A549 treated with CORT108297 at 1 μM for 4 hours (cell line): Measurements from ENCODE around the gene GSTM5. TPM values are rescaled to one million over a fixed set of nuclear protein-coding genes. Genes with fewer than 3 reads are reported as not detected.

Experiments used
- total RNA-seq: library from RNA; stranded (reverse); fragments of 200-300 nt; extraction: Qiagen RNA extraction; gene quantifications from 5 replicates; pipeline ENCODE4 v1.2.3, GENCODE V29; 2022

GSTM5 gene
- total RNA-seq = not detected in 5 replicates

DNA sequence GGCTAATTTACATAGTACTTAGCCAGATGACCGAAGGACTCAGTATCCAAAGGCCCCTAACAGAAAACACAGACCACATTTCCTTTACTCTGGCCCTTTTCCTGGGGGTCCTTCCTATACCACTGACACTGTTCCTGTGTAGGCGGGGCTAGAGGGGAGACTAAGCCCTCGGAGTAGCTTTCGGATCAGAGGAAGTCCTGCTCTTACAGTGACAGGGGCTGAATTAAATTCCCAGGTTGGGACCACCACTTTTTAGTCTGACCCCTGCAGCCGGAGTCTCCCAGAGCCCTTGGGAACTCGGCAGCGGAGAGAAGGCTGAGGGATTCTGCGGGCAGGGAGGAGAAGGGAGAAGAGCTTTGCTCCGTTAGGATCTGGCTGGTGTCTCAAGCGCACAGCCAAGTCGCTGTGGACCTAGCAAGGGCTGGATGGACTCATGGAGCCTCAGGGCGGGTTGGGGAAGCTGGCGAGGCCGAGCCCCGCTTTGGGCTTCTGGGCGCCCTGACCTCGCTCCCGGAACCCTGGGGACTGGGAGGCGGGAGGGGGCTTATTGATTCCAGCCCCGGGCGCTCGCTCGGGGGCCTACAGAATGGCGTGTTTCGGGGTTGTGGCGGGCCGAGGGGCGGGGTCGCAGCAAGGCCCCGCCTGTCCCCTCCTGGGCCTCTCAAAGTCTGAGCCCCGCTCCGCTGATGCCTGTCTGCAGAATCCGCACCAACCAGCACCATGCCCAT lies at the start of gene GSTM5:
Gene GSTM5 (plus strand): TSS at position 659 of the 728 bp plus-strand sequence. CDS start 62 bp downstream, at position 721.

DNA sequence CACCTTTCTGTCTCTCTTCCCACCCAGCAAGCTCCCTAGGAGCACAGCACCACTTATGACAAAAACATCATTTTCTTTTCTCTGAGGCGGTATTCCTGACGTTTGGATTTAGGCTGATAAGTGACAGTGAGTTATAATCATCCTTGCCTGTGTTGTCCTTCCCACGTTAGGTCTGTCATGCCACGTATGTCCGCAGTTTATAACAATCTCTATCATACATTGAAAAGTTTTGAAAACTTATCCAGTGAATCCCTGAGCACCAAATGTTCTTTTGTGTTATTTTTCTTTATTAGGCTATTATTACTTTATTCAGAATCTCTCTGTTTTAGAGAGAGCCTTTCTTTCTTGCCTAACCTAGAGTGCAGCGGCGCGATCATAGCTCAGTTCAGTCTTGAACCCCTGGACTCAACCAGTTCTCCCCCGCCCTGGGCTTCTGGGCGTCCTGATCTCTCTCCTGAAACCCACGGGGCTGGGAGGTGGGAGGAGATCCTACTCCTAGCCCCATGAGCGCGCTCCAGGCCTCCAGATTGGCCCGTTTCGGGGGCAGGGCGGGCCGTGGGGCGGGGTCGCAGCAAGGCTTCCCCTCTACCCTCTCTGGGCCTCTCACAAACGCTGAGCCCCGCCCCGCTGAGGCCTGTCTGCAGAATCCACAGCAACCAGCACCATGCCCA lies 44.5 kb upstream of the GSTM5 start, which contains the start of gene GSTM2:
Gene GSTM2 (plus strand): TSS at position 606 of the 671 bp plus-strand sequence. CDS start 59 bp downstream, at position 665.

DNA sequence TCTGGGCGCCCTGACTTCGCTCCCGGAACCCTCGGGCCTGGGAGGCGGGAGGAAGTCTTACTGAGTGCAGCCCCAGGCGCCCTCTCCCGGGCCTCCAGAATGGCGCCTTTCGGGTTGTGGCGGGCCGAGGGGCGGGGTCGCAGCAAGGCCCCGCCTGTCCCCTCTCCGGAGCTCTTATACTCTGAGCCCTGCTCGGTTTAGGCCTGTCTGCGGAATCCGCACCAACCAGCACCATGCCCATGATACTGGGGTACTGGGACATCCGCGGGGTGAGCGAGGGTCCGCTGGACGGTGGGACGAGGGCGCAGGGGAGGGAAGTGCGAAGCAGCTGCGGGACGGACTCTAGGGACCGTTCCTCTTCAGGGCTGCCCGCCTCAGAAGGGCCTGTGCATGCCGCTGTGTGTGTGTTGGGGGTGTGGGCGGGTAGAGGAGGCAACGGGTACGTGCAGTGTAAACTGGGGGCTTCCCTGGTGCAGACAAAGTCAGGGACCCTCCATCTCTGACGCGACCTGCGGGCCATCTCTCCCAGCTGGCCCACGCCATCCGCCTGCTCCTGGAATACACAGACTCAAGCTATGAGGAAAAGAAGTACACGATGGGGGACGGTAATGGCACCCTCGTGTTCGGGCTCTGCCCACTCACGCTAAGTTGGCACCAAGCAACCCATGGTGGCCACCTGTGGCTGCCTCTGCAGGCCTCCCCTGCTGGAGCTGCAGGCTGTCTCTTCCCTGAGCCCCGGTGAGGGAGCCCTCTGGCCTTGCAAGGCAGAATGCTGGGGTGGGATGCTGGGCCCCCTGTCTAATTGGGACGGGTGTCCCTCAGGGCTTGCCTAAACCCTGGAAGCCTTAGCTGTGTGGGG lies 24.2 kb upstream of the GSTM5 start, which contains the start of gene GSTM1:
Gene GSTM1 (plus strand): TSS at position 177 of the 859 bp plus-strand sequence. CDS start 57 bp downstream, at position 234.

DNA sequence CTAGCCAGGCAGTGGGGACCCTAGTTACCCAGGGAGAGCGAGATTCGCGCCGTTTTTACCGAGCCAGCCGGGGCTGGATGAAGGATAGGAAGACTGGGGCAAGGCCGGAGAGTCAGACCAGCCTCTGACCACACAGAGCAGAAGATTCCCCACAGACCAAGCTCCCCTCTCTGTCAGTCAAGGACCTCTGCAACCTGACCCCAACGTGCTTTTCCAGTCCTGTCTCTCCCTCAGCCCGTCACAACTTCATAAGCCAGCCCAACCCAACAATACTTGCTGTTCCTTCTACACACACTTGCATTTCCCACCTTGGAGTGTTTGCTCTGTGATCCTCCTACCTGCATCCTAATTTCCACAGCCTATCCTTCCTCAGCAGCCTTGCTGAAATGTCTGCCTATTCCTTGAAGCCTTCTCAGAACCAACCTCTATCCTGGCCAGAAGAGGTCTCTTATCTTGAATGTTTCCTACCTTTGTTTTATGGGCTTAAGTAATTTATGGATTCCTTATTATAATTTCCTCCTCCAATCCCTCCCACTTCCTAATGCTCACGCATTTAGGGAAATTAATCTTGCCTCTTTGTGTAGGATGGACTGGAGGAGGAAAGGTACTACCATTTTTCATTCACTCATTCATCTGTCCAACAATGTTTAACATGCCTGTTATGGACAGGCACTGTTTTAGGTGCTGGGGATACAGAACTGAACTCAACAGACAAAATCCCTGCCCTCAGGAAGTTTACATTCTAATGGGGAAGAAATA lies 28.7 kb downstream of the GSTM5 start, which contains the start of gene GSTM3:
Gene GSTM3 (minus strand): TSS at position 424 of the 759 bp plus-strand sequence. CDS start 751 bp downstream, outside the sequence.

DNA sequence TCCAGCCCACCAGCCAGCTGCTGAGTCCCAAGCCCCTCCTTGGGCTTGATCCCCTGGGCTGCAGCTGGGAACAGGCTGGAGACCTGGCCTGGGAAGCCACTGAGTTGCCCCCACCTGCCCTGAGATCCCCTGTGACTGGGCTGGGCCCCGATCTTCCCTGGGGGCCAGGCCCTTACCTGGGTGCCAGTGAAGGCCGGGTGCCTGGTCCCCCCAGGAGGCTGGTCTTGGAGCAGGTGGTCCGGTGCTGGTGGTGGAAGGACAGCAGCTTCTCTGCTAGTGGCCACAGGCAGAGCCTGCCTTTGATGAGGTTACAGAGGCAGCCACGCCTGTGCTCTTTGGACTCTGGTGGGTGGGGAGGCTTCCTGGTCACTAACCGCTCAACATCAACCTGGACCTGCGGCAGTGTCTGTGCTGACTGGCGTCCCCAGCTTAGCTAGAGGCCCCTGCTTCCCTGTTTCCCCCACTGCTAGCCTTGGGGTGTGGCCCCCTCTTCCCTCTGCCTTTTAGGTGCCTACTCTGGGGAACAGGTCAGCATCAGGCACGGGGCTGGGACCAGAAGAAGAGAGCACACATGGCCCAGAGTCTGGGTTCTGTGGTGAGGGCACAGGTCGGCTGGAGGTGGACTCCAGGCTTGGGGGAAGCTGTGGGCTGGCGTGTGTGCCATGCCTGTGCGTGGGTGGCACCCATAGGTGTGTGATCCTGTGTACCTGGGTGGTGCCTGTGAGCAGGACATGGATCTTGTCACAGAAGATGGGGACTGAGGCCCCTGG lies 51.8 kb downstream of the GSTM5 start, which contains the start of gene EPS8L3:
Gene EPS8L3 (minus strand): TSS at position 278 of the 770 bp plus-strand sequence. CDS start 2,174 bp downstream, outside the sequence.

Other genes with a start within 250 kb of the GSTM5 start
- gene SYPL2, start 245.7 kb upstream of the GSTM5 start, total RNA-seq = 0.09 to 0.23 TPM (median 0.14 TPM) in 5 replicates
- 1.8 to 3.4 TPM (median 2.3 TPM) in 5 replicates for gene ATXN7L2, start 228.3 kb upstream of the GSTM5 start, total RNA-seq
- 3.8 to 5.8 TPM (median 4.6 TPM) in 5 replicates for gene CYB561D1, start 218.2 kb upstream of the GSTM5 start, total RNA-seq
- gene AMIGO1, start 202.5 kb upstream of the GSTM5 start, total RNA-seq = 0.84 to 1.3 TPM (median 1.2 TPM) in 5 replicates
- not detected in 5 replicates for gene GPR61, start 172.4 kb upstream of the GSTM5 start, total RNA-seq
- 4.5 to 5.8 TPM (median 5.0 TPM) in 5 replicates for gene GNAI3, start 163.6 kb upstream of the GSTM5 start, total RNA-seq
- 0.09 TPM in 1 of 5 replicates, not detected in the others for gene GNAT2, start 92.6 kb upstream of the GSTM5 start, total RNA-seq
- gene AMPD2, start 92.4 kb upstream of the GSTM5 start, total RNA-seq = 23.5 to 31.8 TPM (median 26.6 TPM) in 5 replicates
- 8.7 to 10.2 TPM (median 9.7 TPM) in 5 replicates for gene GSTM4, start 56.2 kb upstream of the GSTM5 start, total RNA-seq
- gene GSTM2, start 44.2 kb upstream of the GSTM5 start, total RNA-seq = 3.6 to 4.3 TPM (median 3.7 TPM) in 5 replicates
- gene GSTM1, start 24.4 kb upstream of the GSTM5 start, total RNA-seq = not detected in 5 replicates
- 20.8 to 28.3 TPM (median 24.3 TPM) in 5 replicates for gene GSTM3, start 28.8 kb downstream of the GSTM5 start, total RNA-seq
- gene EPS8L3, start 51.7 kb downstream of the GSTM5 start, total RNA-seq = 0.82 to 1.5 TPM (median 1.1 TPM) in 5 replicates
- 19.9 to 24.6 TPM (median 23.9 TPM) in 5 replicates for gene CSF1, start 198.6 kb downstream of the GSTM5 start, total RNA-seq